ENCODE measurements around the gene SNX8.

The SNX8 gene

GRCh38 chr7:2213551-2214215 lies 100.6 kb downstream of the SNX8 start:
- no peak overlapping the region for H3K27ac Mint-ChIP-seq

GRCh38 chr7:2212906-2213305 lies 101.3 kb downstream of the SNX8 start:
- no peak overlapping the region for H3K27ac Mint-ChIP-seq
- no peak overlapping the region for H3K4me3 Mint-ChIP-seq
- peaks cover 21% of the 10 kb centered on the region for H3K36me3 Mint-ChIP-seq (ENCODE audit: low read depth)

More at GRCh38 chr7:2213551-2214215, 100.6 kb downstream of the SNX8 start:
- Mint-ChIP-seq H3K4me3 (no peak overlapping the region), H3K4me1 (ENCODE audit: low read depth) (no peaks in the 10 kb centered on the region), H3K9me3 (no peaks in the 10 kb centered on the region), H3K27me3 (ENCODE audit: low read depth) (no peaks in the 10 kb centered on the region), H3K36me3 (ENCODE audit: low read depth) (peaks cover 21% of the 10 kb centered on the region)

GRCh38 chr7:2211926-2212325 lies 102.3 kb downstream of the SNX8 start:
- Mint-ChIP-seq H3K4me3 (no peak overlapping the region), H3K4me1 (ENCODE audit: low read depth) (no peaks in the 10 kb centered on the region), H3K36me3 (ENCODE audit: low read depth) (peaks cover 23% of the 10 kb centered on the region), H3K27me3 (ENCODE audit: low read depth) (no peaks in the 10 kb centered on the region), H3K9me3 (no peaks in the 10 kb centered on the region), H3K27ac (no peak overlapping the region)

More at GRCh38 chr7:2212906-2213305, 101.3 kb downstream of the SNX8 start:
- H3K27me3 Mint-ChIP-seq (ENCODE audit: low read depth), result no peaks in the 10 kb centered on the region
- no peaks in the 10 kb centered on the region for H3K4me1 Mint-ChIP-seq (ENCODE audit: low read depth)
- no peaks in the 10 kb centered on the region for H3K9me3 Mint-ChIP-seq

GRCh38 chr7:2211259-2211880 lies 102.9 kb downstream of the SNX8 start:
- Mint-ChIP-seq H3K36me3 (ENCODE audit: low read depth) (peaks cover 23% of the 10 kb centered on the region), H3K27me3 (ENCODE audit: low read depth) (no peaks in the 10 kb centered on the region), H3K4me3 (no peak overlapping the region), H3K27ac (no peak overlapping the region), H3K9me3 (no peaks in the 10 kb centered on the region), H3K4me1 (ENCODE audit: low read depth) (no peaks in the 10 kb centered on the region)

- Mint-ChIP-seq H3K4me3 (no peak overlapping the region), H3K36me3 (ENCODE audit: low read depth) (peaks cover 17% of the 10 kb centered on the region), H3K9me3 (no peaks in the 10 kb centered on the region), H3K4me1 (ENCODE audit: low read depth) (no peaks in the 10 kb centered on the region), H3K27me3 (ENCODE audit: low read depth) (no peaks in the 10 kb centered on the region), H3K27ac (no peak overlapping the region)
Measured at GRCh38 chr7:2210551-2211258, 103.5 kb downstream of the SNX8 start.

GRCh38 chr7:2209961-2210323 lies 104.3 kb downstream of the SNX8 start:
- Mint-ChIP-seq H3K4me1 (ENCODE audit: low read depth) (no peaks in the 10 kb centered on the region), H3K27me3 (ENCODE audit: low read depth) (no peaks in the 10 kb centered on the region), H3K4me3 (no peak overlapping the region), H3K9me3 (no peaks in the 10 kb centered on the region), H3K27ac (no peak overlapping the region), H3K36me3 (ENCODE audit: low read depth) (peaks cover 13% of the 10 kb centered on the region)

- peaks cover 13% of the 10 kb centered on the region for H3K36me3 Mint-ChIP-seq (ENCODE audit: low read depth)
- no peaks in the 10 kb centered on the region for H3K9me3 Mint-ChIP-seq
- H3K27ac Mint-ChIP-seq, result no peak overlapping the region
- H3K4me3 Mint-ChIP-seq, result no peak overlapping the region
- H3K27me3 Mint-ChIP-seq (ENCODE audit: low read depth), result no peaks in the 10 kb centered on the region
- H3K4me1 Mint-ChIP-seq (ENCODE audit: low read depth), result no peaks in the 10 kb centered on the region
Measured at GRCh38 chr7:2209146-2209960, 104.9 kb downstream of the SNX8 start.

- Mint-ChIP-seq H3K27ac (no peak overlapping the region), H3K36me3 (ENCODE audit: low read depth) (peaks cover 10% of the 10 kb centered on the region), H3K27me3 (ENCODE audit: low read depth) (no peaks in the 10 kb centered on the region), H3K4me1 (ENCODE audit: low read depth) (no peaks in the 10 kb centered on the region), H3K4me3 (no peak overlapping the region), H3K9me3 (no peaks in the 10 kb centered on the region)
Measured at GRCh38 chr7:2208712-2209111, 105.5 kb downstream of the SNX8 start.

GRCh38 chr7:2205036-2205780 lies 109.0 kb downstream of the SNX8 start:
- no peaks in the 10 kb centered on the region for H3K4me1 Mint-ChIP-seq (ENCODE audit: low read depth)
- H3K9me3 Mint-ChIP-seq, result no peaks in the 10 kb centered on the region
- H3K27ac Mint-ChIP-seq, result no peak overlapping the region
- H3K36me3 Mint-ChIP-seq (ENCODE audit: low read depth), result peaks cover 9% of the 10 kb centered on the region
- no peak overlapping the region for H3K4me3 Mint-ChIP-seq
- no peaks in the 10 kb centered on the region for H3K27me3 Mint-ChIP-seq (ENCODE audit: low read depth)

GRCh38 chr7:2204446-2204845 lies 109.8 kb downstream of the SNX8 start:
- H3K27ac Mint-ChIP-seq, result no peak overlapping the region
- H3K27me3 Mint-ChIP-seq (ENCODE audit: low read depth), result no peaks in the 10 kb centered on the region
- H3K36me3 Mint-ChIP-seq (ENCODE audit: low read depth), result peaks cover 9% of the 10 kb centered on the region
- no peak overlapping the region for H3K4me3 Mint-ChIP-seq
- no peaks in the 10 kb centered on the region for H3K4me1 Mint-ChIP-seq (ENCODE audit: low read depth)
- no peaks in the 10 kb centered on the region for H3K9me3 Mint-ChIP-seq

- H3K4me1 Mint-ChIP-seq (ENCODE audit: low read depth), result no peaks in the 10 kb centered on the region
- H3K4me3 Mint-ChIP-seq, result no peak overlapping the region
- H3K9me3 Mint-ChIP-seq, result no peaks in the 10 kb centered on the region
- H3K27ac Mint-ChIP-seq, result no peak overlapping the region
- peaks cover 9% of the 10 kb centered on the region for H3K36me3 Mint-ChIP-seq (ENCODE audit: low read depth)
- H3K27me3 Mint-ChIP-seq (ENCODE audit: low read depth), result no peaks in the 10 kb centered on the region
Measured at GRCh38 chr7:2203766-2204300, 110.4 kb downstream of the SNX8 start.

- no peak overlapping the region for H3K4me3 Mint-ChIP-seq
- H3K27ac Mint-ChIP-seq, result no peak overlapping the region
- peaks cover 6% of the 10 kb centered on the region for H3K36me3 Mint-ChIP-seq (ENCODE audit: low read depth)
- no peaks in the 10 kb centered on the region for H3K4me1 Mint-ChIP-seq (ENCODE audit: low read depth)
- no peaks in the 10 kb centered on the region for H3K27me3 Mint-ChIP-seq (ENCODE audit: low read depth)
- H3K9me3 Mint-ChIP-seq, result no peaks in the 10 kb centered on the region
Measured at GRCh38 chr7:2202901-2203765, 111.1 kb downstream of the SNX8 start.

- Mint-ChIP-seq H3K4me1 (ENCODE audit: low read depth) (peaks cover under 1% of the 10 kb centered on the region), H3K9me3 (no peaks in the 10 kb centered on the region), H3K36me3 (ENCODE audit: low read depth) (peaks cover 7% of the 10 kb centered on the region)
Measured at GRCh38 chr7:2202361-2202761, 111.9 kb downstream of the SNX8 start.

More at GRCh38 chr7:2202361-2202761, 111.9 kb downstream of the SNX8 start:
- Mint-ChIP-seq H3K4me3 (no peak overlapping the region), H3K27me3 (ENCODE audit: low read depth) (no peaks in the 10 kb centered on the region), H3K27ac (no peak overlapping the region)

All from T-helper 1 cell treated with Interleukin-12 subunit alpha and Interleukin-12 subunit beta and Interleukin-4 antibody, amounts not matched to agents 30 μg/mL and 1 μg/mL, for 36 hours (primary cell).